Thyroid gland (tissue), 4 donors: ENCODE results near the gene LRP4.

Experiments
- POLR2A ChIP-seq, 2 donors: fragments of 450-650 bp; IDR thresholded peaks; one replicate each; pipeline ENCODE4 v1.6.1; 2017; ENCODE audit warnings: antibody characterized with exemption in 2 of 2, mild to moderate bottlenecking in 2 of 2, moderate library complexity in 1 of 2
- TF ChIP-seq, protein P1 (sequence below), 6 experiments: fragments of 200-600 bp in 3 of 6; fragments of 450-650 bp in 3 of 6; sonication (generic) in 3 of 6; IDR thresholded peaks; one replicate each; pipeline ENCODE4 v1.5.1; 2016 to 2019; ENCODE audit warnings: antibody characterized with exemption in 6 of 6, mild to moderate bottlenecking in 2 of 6, inconsistent platforms in 1 of 6, moderate library complexity in 1 of 6

DNA sequence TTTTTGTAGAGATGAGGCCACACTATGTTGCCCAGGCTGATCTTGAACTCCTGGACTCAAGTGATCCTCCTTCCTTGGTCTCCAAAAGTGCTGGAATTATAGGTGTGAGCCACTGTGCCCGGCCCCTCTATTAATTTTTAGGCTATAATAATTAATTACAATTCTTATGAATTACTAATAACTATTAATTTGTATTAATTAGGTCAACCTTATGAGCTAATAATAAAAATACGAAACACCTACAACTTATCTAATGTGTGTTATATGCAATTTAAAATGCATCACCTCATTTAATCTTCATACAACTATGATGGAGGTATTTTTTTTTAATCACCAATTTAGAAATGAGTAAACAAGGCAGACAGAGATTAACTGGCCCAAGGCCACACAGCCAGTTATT, 26.2 kb downstream of the LRP4 start:
- TF ChIP-seq, protein P1, sequence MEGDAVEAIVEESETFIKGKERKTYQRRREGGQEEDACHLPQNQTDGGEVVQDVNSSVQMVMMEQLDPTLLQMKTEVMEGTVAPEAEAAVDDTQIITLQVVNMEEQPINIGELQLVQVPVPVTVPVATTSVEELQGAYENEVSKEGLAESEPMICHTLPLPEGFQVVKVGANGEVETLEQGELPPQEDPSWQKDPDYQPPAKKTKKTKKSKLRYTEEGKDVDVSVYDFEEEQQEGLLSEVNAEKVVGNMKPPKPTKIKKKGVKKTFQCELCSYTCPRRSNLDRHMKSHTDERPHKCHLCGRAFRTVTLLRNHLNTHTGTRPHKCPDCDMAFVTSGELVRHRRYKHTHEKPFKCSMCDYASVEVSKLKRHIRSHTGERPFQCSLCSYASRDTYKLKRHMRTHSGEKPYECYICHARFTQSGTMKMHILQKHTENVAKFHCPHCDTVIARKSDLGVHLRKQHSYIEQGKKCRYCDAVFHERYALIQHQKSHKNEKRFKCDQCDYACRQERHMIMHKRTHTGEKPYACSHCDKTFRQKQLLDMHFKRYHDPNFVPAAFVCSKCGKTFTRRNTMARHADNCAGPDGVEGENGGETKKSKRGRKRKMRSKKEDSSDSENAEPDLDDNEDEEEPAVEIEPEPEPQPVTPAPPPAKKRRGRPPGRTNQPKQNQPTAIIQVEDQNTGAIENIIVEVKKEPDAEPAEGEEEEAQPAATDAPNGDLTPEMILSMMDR (IDR thresholded peaks at IDR 0.05) = no peak
- TF ChIP-seq POLR2A (IDR thresholded peaks at IDR 0.05) = no peak
